H9 (cell line): ENCODE results near the gene MBOAT2. TPM values are rescaled to one million over a fixed set of nuclear protein-coding genes. Genes with fewer than 3 reads are reported as not detected.

Source experiments
- DNase-seq: peaks from one replicate; pipeline ENCODE4 v3.0.0-alpha.2; 2017
- H2AFZ ChIP-seq: one replicate; pipeline ENCODE4 v1.6.1; 2013; ENCODE audit warnings: mild to moderate bottlenecking, low read length, control low read depth, moderate library complexity
- H2AK5ac ChIP-seq: 2 replicates; pipeline ENCODE4 v1.6.1; 2013; ENCODE audit warnings: low read length, control low read depth, mixed read lengths; ENCODE audit not compliant: insufficient read length
- H2BK120ac ChIP-seq: one replicate; pipeline ENCODE4 v1.6.1; 2013; ENCODE audit warnings: low read depth, mild to moderate bottlenecking, low read length, control low read depth, inconsistent platforms; ENCODE audit not compliant: poor library complexity, severe bottlenecking
- H2BK12ac ChIP-seq: 2 replicates; pipeline ENCODE4 v1.6.1; 2013; ENCODE audit warnings: low read length, control low read depth, mixed read lengths, low read depth; ENCODE audit not compliant: insufficient read length
- H2BK15ac ChIP-seq: 2 replicates; pipeline ENCODE4 v1.6.1; 2013; ENCODE audit warnings: low read depth, low read length, control low read depth
- H2BK20ac ChIP-seq: one replicate; pipeline ENCODE4 v1.6.1; 2013; ENCODE audit warnings: low read depth, mild to moderate bottlenecking, low read length, control low read depth, inconsistent platforms; ENCODE audit not compliant: poor library complexity, severe bottlenecking
- H2BK5ac ChIP-seq: 2 replicates; pipeline ENCODE4 v1.6.1; 2013; ENCODE audit warnings: low read length, control low read depth, mixed read lengths; ENCODE audit not compliant: insufficient read length
- H3K14ac ChIP-seq: 2 replicates; pipeline ENCODE4 v1.6.1; 2013; ENCODE audit warnings: low read length, control low read depth; ENCODE audit not compliant: insufficient read depth
- H3K18ac ChIP-seq: 2 replicates; pipeline ENCODE4 v1.6.1; 2013; ENCODE audit warnings: low read depth, mild to moderate bottlenecking, mixed read lengths, low read length, control low read depth; ENCODE audit not compliant: insufficient read length
- H3K23ac ChIP-seq: 2 replicates; pipeline ENCODE4 v1.6.1; 2013; ENCODE audit warnings: low read length, control low read depth, mixed read lengths, low read depth; ENCODE audit not compliant: insufficient read length
- H3K23me2 ChIP-seq: 2 replicates; pipeline ENCODE4 v1.6.1; 2013; ENCODE audit warnings: low read depth, mild to moderate bottlenecking, mixed read lengths, low read length, control low read depth; ENCODE audit not compliant: insufficient read length, poor library complexity, severe bottlenecking
- H3K27ac ChIP-seq: 2 replicates; pipeline ENCODE4 v1.5.1; 2013; ENCODE audit warnings: low read length, control low read depth, mixed read lengths, low read depth; ENCODE audit not compliant: insufficient read length
- H3K27me3 ChIP-seq: 2 replicates; pipeline ENCODE4 v1.6.1; 2013; ENCODE audit warnings: low read length, control low read depth, inconsistent platforms; ENCODE audit not compliant: insufficient read depth
- H3K4ac ChIP-seq: 2 replicates; pipeline ENCODE4 v1.6.1; 2013; ENCODE audit warnings: low read depth, mild to moderate bottlenecking, control low read depth, inconsistent platforms, low read length, moderate library complexity
- H3K4me1 ChIP-seq: 2 replicates; pipeline ENCODE4 v1.6.1; 2013; ENCODE audit warnings: low read length, control low read depth, inconsistent platforms; ENCODE audit not compliant: insufficient read depth
- H3K4me2 ChIP-seq: 2 replicates; pipeline ENCODE4 v1.6.1; 2013; ENCODE audit warnings: low read length, control low read depth, mixed read lengths; ENCODE audit not compliant: insufficient read length, insufficient read depth
- H3K56ac ChIP-seq: 2 replicates; pipeline ENCODE4 v1.6.1; 2013; ENCODE audit warnings: low read depth, mild to moderate bottlenecking, mixed read lengths, low read length, control low read depth; ENCODE audit not compliant: insufficient read length
- H3K79me1 ChIP-seq: 2 replicates; pipeline ENCODE4 v1.6.1; 2013; ENCODE audit warnings: low read depth, mild to moderate bottlenecking, moderate library complexity, low read length, control low read depth, inconsistent platforms; ENCODE audit not compliant: insufficient read depth, poor library complexity, severe bottlenecking
- H3K79me2 ChIP-seq: 2 replicates; pipeline ENCODE4 v1.6.1; 2013; ENCODE audit warnings: low read length, control low read depth, inconsistent platforms; ENCODE audit not compliant: insufficient read depth
- H3K9ac ChIP-seq: 2 replicates; pipeline ENCODE4 v1.6.1; 2013; ENCODE audit warnings: low read length, control low read depth, mixed read lengths; ENCODE audit not compliant: insufficient read length; ENCODE audit errors: extremely low read depth
- H3K9me3 ChIP-seq: one replicate; pipeline ENCODE4 v1.6.1; 2013; ENCODE audit warnings: low read depth, low read length, inconsistent platforms; ENCODE audit not compliant: control insufficient read depth
- H3T11ph ChIP-seq: one replicate; pipeline ENCODE4 v1.6.1; 2013; ENCODE audit warnings: mild to moderate bottlenecking, low read length, control low read depth, inconsistent platforms
- H4K20me1 ChIP-seq: one replicate; pipeline ENCODE4 v1.6.1; 2013; ENCODE audit not compliant: control insufficient read depth, insufficient read length, insufficient read depth
- H4K5ac ChIP-seq: 2 replicates; pipeline ENCODE4 v1.6.1; 2013; ENCODE audit warnings: low read depth, mild to moderate bottlenecking, mixed read lengths, low read length, control low read depth; ENCODE audit not compliant: insufficient read length
- H4K8ac ChIP-seq: replicated peaks from 2 replicates; pipeline ENCODE4 v1.6.1; 2013; ENCODE audit warnings: low read length, control low read depth, mixed read lengths, low read depth; ENCODE audit not compliant: insufficient read length
- H4K91ac ChIP-seq: 2 replicates; pipeline ENCODE4 v1.6.1; 2013; ENCODE audit warnings: low read depth, mild to moderate bottlenecking, moderate library complexity, mixed read lengths, low read length, control low read depth; ENCODE audit not compliant: insufficient read length
- H3K27ac Mint-ChIP-seq, 3 experiments: 2 replicates in 2 of 3; 3 replicates in 1 of 3; pipeline ENCODE4 v1.8.0; 2020 to 2021; ENCODE audit warnings: mixed read lengths in 3 of 3, mild to moderate bottlenecking in 1 of 3, moderate library complexity in 1 of 3
- H3K27me3 Mint-ChIP-seq: 2 replicates; pipeline ENCODE4 v1.8.0; 2021; ENCODE audit warnings: low read depth, mild to moderate bottlenecking, moderate library complexity, mixed read lengths
- H3K36me3 Mint-ChIP-seq, 3 experiments: 2 replicates in 2 of 3; 3 replicates in 1 of 3; pipeline ENCODE4 v1.8.0; 2020 to 2021; ENCODE audit warnings: low read depth in 3 of 3, mixed read lengths in 3 of 3; ENCODE audit not compliant: insufficient read depth in 1 of 3
- H3K4me1 Mint-ChIP-seq, 2 experiments: 2 replicates each; pipeline ENCODE4 v1.8.0; 2020; ENCODE audit warnings: mixed read lengths in 2 of 2
- H3K4me3 Mint-ChIP-seq, 2 experiments: 2 replicates in 1 of 2; 3 replicates in 1 of 2; pipeline ENCODE4 v1.8.0; 2020 to 2021; ENCODE audit warnings: mild to moderate bottlenecking in 2 of 2, mixed read lengths in 2 of 2, moderate library complexity in 1 of 2
- H3K9me3 Mint-ChIP-seq, 2 experiments: 2 replicates in 1 of 2; 3 replicates in 1 of 2; pipeline ENCODE4 v1.8.0; 2020; ENCODE audit warnings: mild to moderate bottlenecking in 2 of 2, mixed read lengths in 2 of 2, moderate library complexity in 1 of 2
- CTCF ChIP-seq: fragments of 200-600 bp; sonication (generic); conservative IDR thresholded peaks from 3 replicates; pipeline ENCODE4 v1.8.0; 2021; ENCODE audit warnings: antibody characterized with exemption, mild to moderate bottlenecking
- WGBS: extraction: QIAGEN DNeasy Blood & Tissue Kit; methylation state at CpG from one replicate; pipeline ENCODE4 v1.1.7; 2013; ENCODE audit warnings: missing lambda C conversion rate, low lambda C conversion rate, mixed read lengths; ENCODE audit not compliant: insufficient read length; ENCODE audit errors: extremely low coverage; 5-methylcytosine and 5-hydroxymethylcytosine counted together
- total RNA-seq: library from RNA; stranded (reverse); gene quantifications from 2 replicates; pipeline ENCODE4 v1.2.1, GENCODE V29; 2021

Gene MBOAT2
- total RNA-seq, 1 experiment from 2014 or later, result 20.2 TPM

- no peaks in the 10 kb centered on the region for H3K27me3 ChIP-seq
- WGBS, result no CpG with 5 or more reads among the region's 1 CpG
Measured at GRCh38 chr2:8861797-8862196, 141.7 kb downstream of the MBOAT2 start.

More at GRCh38 chr2:8861797-8862196, 141.7 kb downstream of the MBOAT2 start:
- H4K8ac ChIP-seq, result no peak overlapping the region
- H2BK15ac ChIP-seq, result no peak overlapping the region
- no peak overlapping the region for H3K4ac ChIP-seq
- no peak overlapping the region for H3K9ac ChIP-seq
- H3K23ac ChIP-seq, result no peak overlapping the region
- no peaks in the 10 kb centered on the region for H3K4me1 ChIP-seq
- no peak overlapping the region for H2AK5ac ChIP-seq
- no peaks in the 10 kb centered on the region for H3K9me3 ChIP-seq
- no peaks in the 10 kb centered on the region for H3K9me3 Mint-ChIP-seq
- H3K27ac ChIP-seq, result no peak overlapping the region
- no peak overlapping the region for H3K4me3 Mint-ChIP-seq
- no peak overlapping the region for H3K4me2 ChIP-seq
- H2AFZ ChIP-seq, result no peak overlapping the region
- H3T11ph ChIP-seq, result no peak overlapping the region
- no peak overlapping the region for H2BK12ac ChIP-seq
- H2BK20ac ChIP-seq, result no peak overlapping the region
- H3K23me2 ChIP-seq, result no peaks in the 10 kb centered on the region
- H4K20me1 ChIP-seq, result no peaks in the 10 kb centered on the region
- no peak overlapping the region for H3K27ac Mint-ChIP-seq
- H2BK120ac ChIP-seq, result no peak overlapping the region
- no peaks in the 10 kb centered on the region for H3K79me1 ChIP-seq
- H3K4me1 Mint-ChIP-seq, result no peaks in the 10 kb centered on the region
- no peak overlapping the region for H4K5ac ChIP-seq
- no peak for TF ChIP-seq CTCF
- no peak overlapping the region for H3K56ac ChIP-seq
- H4K91ac ChIP-seq, result no peak overlapping the region
- no peaks in the 10 kb centered on the region for H3K79me2 ChIP-seq
- DNase-seq, result no peak
- no peak overlapping the region for H3K14ac ChIP-seq
- H3K36me3 Mint-ChIP-seq, result peaks cover 0 to 5% (median 1%) of the 10 kb centered on the region in 3 experiments; a peak in 3 of 7 replicates
- no peak overlapping the region for H2BK5ac ChIP-seq
- no peaks in the 10 kb centered on the region for H3K27me3 Mint-ChIP-seq
- H3K18ac ChIP-seq, result no peak overlapping the region
